Colon (tissue), 2 donors: ENCODE data around the gene TEX29.

Experiments
- FAIRE-seq: peaks from 2 replicates; lab custom pipeline; 2012; peaks lifted over from hg19 to GRCh38; lab: Jason Lieb, UNC
- donor health status: control.
- donor health status: control.

Gene TEX29

GRCh38 chr13:111319998-111320911 lies at the start of gene TEX29:
Gene TEX29, plus strand, starts transcription at chr13:111320642. Its CDS starts 249 bp downstream, at chr13:111320891.
- FAIRE-seq: no peak

DNA sequence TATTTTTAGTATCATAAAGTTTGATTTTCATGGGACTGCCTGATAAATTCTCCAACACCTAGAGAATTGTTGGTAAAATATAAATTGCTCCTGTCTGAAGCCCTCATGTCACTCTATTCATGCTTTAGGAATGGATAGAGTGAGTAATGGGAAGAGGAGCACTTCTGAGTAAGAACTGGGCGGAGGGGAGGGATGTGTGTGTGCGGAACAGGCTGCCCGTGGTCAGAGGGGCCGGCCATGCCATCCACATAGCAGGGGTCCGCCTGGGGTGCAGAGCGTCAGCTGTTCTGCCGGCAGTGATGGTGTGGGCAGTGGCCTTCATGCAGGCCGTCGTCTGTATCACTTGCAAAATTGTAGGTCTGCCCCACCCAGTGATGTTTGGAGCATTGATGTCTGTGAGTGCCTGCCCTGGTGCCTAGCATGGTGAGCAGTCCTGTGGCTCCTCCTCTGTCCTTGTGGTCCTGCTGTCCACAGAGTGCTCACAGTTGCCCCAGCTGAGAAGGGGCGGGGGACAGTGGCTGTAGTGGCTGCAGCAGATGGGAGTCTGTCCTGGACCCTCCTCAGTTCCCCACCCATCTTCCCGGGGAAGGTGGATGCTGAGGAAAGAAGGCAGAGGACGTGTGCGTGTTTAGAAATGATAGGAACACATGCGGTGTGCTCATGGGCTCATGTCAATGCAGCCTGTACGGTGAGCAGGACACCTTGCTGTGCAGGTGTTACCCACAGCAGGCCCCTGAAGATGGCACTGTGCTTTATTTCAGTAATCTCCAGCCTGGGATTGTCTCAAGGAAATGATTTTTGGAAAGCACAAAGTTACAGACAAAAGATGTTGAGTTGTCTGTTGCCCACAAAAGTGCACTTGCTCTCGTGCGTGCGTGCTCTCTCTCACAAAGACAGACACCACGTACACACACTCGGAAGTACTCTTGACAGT lies 49.4 kb upstream of the TEX29 start:
- no peak for FAIRE-seq

DNA sequence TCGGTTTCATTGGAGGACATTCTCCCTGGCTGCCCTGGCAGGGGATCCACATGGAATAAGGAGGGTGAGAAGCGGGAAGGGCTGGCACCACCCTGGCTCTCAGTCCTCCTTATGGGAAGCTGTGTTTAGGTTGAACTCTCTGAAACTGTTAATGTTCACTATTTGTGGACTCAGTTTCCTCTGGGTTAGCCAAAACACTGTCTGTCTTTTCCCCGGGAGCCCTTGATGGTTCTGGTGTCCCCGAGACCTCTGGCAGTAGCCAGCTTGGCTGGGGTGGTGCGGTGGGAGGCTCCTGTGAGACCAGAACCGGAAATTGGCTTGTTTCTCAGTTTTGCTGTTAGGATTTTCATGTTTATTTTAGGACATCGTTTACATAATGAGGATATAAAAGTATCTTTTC lies 48.3 kb upstream of the TEX29 start:
- no peak for FAIRE-seq

GRCh38 chr13:111275382-111275781 lies 45.1 kb upstream of the TEX29 start:
- FAIRE-seq: no peak

GRCh38 chr13:111275995-111276618 lies 44.3 kb upstream of the TEX29 start:
- no peak for FAIRE-seq

DNA sequence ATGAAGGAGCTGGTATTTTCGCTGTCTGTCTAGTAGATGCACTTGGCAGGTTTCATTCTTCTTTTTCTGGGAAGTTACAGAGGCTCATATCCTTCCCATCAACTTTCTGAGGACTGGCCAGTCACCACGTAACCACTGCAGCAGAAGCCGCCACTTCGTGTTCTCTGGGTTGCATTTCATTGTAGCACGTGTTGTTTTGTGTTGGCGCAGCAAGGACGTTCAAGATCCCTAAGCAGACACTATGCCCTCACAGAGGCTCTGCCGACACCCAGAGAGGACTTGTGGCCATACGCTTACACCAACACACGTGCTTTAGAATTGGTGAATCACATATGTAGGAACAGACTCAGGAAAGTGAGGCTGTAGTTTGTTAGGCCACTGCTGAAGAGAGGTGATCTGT lies 42.2 kb upstream of the TEX29 start:
- FAIRE-seq: no peak

GRCh38 chr13:111278743-111279652 lies 41.4 kb upstream of the TEX29 start:
- no peak for FAIRE-seq

DNA sequence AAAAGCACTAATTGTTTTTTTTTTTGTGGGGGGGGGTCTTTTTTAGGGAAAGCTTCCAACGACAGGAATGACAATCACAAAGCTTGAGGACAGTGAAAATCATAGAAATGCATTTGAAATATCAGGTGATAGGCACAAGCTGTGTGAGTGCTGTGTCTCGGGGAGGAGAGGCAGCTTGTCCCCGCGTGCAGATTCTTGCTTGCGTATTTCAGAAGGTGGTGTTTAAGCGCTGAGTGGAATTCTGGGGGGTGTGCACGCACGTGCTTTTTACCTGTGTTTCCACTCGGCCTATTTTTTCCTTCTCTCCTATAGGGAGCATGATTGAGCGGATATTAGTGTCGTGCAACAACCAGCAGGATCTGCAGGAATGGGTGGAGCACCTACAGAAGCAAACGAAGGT lies 40.2 kb upstream of the TEX29 start:
- no peak for FAIRE-seq

DNA sequence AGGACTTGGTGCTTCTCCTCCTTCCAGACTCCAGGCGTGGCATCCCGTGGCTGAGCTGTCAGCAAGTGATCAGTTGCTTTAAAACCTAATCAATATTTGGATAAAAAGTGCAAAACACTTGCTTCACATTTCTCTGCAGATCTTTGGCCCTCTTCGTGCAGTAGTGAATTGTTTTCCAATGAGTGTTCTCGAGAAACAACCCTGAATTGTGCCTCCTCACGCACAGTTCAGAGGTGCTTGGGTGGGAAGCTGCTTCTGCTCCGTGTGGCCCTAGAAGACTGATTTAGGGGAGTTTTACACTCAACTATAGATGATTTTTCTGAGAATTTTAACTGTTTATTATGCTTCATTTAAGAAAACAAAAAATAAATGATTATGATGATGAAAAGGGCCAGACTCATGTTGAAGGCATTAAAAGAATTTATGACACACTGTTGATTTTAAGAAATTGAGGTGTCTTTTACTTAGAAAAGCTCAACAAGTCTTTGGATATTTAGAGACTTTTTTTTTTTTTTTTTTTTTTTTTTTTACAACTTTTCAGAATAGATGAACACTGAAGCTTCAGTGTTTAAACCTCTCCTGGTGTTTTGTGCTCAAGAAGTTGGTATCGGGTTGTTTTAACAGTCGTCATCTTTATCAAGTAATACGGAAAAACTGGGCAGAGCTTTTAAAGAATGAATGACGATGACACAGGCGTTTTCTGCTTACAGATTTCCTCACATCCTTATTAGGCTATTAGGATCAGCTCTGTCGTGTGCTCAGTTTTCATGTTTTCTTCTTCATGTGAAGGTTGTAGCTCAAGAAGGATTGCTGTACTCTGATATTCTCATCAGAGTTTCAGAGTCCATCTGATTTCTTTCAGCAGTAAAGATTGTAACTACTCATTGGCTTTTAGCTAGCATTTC lies 39.5 kb upstream of the TEX29 start:
- no peak for FAIRE-seq

DNA sequence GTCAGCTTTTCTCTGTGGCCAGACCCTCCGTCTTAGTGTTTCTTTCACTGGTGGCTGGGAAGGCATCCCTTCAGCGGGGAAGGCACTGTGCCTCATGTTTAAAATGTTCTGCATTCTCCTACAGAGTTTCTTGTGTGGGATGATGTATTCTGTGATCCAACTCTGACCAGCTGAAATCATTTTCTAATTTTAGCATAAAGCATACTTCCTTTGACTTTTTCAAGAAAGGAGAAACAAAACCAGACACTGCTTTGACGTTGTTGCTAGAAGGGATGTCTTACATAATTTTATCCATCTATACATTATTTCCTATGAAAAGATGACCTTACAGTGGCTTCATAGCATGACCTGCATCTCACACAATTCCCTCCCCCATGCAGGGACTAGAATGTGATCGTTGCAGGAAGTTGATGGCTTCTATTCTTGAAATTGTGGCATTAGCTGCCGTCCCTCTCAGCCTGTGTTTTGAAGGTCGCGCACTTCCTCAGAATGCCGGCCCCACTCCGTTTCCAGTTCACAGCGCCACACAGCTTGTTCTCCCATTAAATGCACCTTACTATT lies 38.6 kb upstream of the TEX29 start:
- no peak for FAIRE-seq

DNA sequence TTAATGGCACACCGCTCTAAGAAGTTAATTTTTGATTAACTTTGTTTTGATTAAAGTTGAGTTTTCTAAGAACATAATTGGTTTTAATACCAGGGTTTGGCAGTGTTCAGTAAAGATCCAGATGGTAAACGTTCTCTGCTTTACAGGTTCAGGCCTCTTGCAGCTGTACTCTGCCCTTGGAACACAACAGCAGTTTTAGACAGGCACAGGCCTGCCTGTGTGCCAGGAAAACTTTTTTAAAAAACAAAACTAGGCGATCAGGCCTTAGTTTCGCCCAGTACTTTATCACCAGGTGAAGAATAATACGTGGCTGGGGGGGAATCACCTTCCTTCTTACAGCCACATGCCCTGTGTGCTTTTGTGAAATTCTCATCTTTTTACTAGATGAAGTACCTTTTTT lies 38.0 kb upstream of the TEX29 start:
- FAIRE-seq: no peak

GRCh38 chr13:111282997-111283396 lies 37.4 kb upstream of the TEX29 start:
- no peak for FAIRE-seq

- no peak for FAIRE-seq
Measured at GRCh38 chr13:111283457-111283856, 37.0 kb upstream of the TEX29 start.

DNA sequence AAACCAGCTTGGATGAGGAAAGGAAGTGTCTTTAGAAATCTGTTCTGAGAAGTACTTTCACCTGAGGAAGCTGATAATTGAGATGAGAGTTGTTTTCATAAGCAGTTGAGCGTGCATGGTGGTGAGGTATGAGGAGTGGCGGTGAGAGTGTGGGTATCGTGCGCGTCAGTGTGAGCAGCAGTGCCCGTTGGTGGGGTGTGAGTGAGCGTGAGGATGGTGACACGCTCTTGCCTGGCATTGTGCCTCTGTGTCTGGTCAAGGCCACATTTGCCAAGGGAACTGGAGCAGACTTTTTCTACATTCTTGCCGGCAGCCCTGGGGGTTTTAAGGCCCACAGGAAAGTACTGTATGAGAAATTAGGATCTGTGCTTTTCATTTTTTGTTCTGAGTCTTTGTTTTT lies 36.5 kb upstream of the TEX29 start:
- FAIRE-seq: no peak

DNA sequence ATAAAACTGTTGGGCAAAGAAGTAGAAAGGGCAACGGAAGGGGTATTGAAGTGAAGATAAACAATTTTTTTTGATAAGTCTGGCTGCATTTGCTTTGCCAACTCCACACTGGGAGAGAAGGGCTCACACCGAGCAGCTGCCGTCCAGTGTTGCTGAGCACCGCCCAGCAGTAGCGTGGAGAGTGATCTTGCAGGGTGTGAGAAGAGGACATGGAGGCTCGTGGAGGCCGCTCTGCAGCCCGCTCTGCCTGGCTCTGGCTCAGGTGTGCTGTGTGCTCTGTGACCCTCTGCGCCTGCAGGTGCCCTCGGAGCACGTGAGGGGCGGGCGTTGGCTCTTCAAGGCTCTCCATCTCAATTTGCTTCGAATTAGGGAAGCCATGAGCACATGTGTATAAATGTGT lies 35.9 kb upstream of the TEX29 start:
- no peak for FAIRE-seq

- no peak for FAIRE-seq
Measured at GRCh38 chr13:111286162-111286561, 34.3 kb upstream of the TEX29 start.

GRCh38 chr13:111286749-111287148 lies 33.7 kb upstream of the TEX29 start:
- no peak for FAIRE-seq

DNA sequence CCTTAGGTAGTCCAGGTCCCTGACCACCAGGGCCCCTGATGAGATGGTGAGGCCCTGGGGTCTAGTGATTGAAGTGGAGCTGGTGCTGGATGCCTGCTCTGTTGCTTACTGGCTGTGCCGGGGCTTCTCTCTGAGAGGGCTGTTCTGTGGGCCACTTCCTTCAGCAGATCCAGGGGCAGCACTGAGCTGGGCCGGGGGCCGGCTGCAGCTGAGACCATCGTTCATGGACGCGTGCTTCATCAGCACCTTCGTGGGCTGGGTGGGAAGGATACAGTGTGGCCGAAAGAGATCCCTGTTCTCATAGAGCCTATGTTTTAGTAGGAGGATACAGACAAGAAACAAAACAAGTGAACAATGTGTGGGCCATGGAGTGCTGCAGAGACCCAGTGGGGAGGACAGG lies 33.2 kb upstream of the TEX29 start:
- no peak for FAIRE-seq

- FAIRE-seq: no peak
Measured at GRCh38 chr13:111288276-111288675, 32.2 kb upstream of the TEX29 start.

DNA sequence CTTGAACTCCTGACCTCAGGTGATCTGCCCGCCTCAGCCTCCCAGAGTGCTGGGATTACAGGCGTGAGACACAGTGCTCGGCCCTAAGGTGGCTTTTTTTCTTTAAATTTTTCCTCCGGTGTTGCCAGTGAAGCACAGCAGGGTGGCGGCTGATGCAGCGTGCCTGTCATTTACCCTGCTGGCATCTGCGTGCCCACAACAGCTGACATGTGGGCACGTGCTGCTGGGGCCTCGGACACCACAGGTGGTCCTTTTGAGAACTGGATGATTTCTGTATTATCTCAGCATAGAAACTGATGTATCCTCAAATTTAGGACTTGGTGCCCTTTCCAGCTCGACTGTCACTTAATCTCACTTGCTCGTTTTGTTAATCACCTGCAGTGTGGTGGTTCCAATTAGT lies 31.2 kb upstream of the TEX29 start:
- no peak for FAIRE-seq
